Stimulated activated CD8-positive, alpha-beta memory T cell treated with anti-CD3 and anti-CD28 coated beads, Interleukin-7, amount 100 ng/mL, for 1 hour (primary cell): ENCODE data around the gene NDC80.
"Not testable (repeated sequence)": the region's sequence is repeated elsewhere in the genome, so short reads cannot be mapped to it uniquely, and the experiment has no call there.

Source experiments
- DNase-seq, 2 donors: peaks; one replicate each; pipeline ENCODE4 v3.0.0-alpha.2; 2020; ENCODE audit warnings: low read depth in 2 of 2

The NDC80 gene

DNA sequence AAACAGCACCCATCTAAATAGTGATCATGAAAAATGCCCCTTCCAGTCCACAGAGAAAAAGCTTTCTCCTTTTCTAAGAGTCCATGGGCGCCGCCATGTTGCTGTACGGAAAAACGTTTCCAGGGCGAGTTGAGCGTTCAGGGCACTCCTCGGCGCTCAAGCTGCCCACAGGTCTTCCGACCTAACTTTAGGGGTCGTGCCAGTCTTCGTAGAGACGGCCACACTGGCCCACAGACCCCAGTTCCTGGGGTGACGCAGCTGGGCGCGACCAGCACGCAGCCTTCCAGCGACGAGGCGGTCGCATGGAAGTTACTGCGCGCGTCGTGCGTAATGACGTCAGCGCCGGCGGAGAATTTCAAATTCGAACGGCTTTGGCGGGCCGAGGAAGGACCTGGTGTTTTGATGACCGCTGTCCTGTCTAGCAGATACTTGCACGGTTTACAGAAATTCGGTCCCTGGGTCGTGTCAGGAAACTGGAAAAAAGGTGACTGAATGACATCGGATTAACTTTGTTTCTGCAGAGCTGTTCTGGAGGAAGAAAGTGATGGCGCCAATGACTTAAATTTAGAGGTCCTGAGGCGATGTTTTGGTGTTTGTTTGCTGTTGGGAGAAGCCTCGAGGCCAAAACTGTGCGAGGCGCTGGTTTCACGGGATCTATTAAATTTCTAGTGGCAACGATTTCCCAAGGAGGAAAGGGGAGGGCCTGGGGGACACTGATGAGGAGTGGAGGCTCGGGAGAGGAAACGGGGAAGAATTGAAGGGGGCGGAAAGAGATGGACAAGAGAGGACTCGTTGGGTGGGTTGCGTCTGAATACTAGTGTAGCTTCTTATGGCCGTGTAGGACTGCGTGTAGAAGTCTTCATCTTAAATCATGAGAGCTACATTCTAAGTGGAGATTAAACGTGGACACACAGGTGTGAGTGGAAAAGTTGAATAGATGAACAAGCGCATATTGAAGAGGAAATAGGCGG is at the start of gene NDC80, which contains the start of gene METTL4:
Gene NDC80 (plus strand): TSS at position 358 of the 971 bp plus-strand sequence. CDS start 1,429 bp downstream, outside the sequence.
Gene METTL4 (minus strand): TSS at position 306 of the 971 bp plus-strand sequence. CDS start 4,289 bp downstream, outside the sequence.
- DNase-seq: peak; percentile 69 to 70

DNA sequence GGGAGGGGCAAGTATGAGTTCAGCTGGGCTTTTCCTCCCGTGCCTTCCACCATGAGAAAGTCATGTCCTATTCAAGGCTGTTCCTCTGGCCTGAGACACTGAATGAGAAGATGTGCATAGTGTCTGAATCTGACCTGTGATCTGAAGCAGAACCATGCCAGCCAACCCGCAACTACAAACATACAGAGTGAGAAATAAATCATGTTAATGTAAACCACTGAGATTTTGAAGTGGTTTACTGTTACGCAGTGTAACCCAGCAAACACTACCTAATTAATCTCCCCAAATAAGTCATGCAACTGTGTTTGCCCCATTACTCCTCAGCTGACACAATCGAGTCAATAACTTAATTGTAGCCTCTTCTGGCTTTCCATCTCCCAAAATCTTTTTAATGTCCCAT is 49.2 kb upstream of the NDC80 start:
- no peak for DNase-seq

DNA sequence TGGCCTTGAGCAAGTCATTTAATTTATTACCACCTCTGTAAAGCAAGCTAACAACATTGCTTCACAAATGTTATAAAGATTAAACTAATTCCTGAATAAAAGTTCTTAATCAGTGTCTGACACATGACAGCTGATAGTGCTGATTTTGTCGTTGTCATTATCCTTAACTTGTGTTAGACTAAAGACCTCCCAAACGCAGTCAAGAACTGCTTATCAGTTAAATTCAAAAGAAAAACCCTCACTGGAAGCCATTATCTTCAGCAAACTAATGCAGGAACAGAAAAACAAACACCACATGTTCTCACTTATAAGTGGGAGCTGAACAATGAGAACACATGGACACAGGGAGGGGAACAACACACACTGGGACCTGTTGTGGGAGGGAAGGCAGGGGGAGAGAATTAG is 46.6 kb upstream of the NDC80 start:
- DNase-seq: not testable (repeated sequence)

DNA sequence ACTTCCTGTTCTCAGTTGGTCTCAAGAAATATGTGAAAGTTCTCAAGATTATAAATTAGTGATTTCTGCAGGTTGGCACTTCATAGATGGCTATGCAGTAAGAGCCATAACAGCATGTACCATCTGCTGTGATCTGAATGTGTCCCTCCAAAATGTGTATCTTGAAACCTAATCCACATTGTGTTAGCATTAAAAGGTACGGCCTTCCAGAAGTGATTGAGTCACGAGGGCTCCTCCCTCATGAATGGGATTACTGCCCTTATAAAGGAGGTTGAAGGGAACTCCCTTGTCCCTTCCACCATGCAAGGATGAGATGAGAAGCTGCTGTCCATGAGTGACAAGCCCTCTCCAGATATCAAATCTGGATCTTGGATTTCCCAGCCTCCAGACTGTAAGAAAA is 45.0 kb upstream of the NDC80 start:
- DNase-seq: no peak

DNA sequence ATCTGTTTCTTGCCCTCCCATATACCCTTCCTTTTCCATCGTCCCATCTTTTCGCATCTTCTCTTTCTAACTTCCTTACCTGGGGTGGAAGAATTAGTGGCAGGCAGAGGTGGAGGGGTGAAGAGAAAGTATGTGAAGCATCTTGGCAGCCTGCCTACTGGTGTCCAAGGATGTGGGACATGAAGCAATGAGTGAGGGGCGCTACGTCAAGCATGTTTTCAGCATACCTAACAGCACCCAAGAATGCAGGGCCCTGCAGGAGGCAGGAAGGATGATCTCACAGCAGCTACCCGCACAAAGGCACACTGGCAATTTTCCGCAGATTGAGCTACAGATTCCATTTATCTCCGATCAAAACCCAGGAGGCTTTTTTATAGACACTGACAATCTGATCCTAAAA is 42.2 kb upstream of the NDC80 start:
- DNase-seq: no peak

DNA sequence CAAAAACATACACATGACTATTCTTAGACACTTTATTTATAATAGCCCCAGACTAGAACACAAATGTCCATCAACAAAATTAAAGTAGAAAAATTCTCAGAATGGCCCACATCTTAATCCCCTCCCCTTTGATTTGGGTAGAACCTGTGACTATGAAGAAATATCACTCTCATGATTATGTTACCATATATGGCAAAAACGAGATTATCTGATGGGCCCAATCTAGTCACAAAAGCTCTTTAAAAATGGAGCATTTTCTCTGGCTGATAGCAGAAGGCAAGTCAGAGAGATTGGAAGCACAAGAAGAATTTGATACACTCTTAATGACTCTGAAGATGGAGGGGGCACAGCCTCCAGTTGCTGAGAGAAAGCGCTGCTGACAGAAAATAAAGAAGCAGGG is 39.6 kb upstream of the NDC80 start:
- no peak for DNase-seq

DNA sequence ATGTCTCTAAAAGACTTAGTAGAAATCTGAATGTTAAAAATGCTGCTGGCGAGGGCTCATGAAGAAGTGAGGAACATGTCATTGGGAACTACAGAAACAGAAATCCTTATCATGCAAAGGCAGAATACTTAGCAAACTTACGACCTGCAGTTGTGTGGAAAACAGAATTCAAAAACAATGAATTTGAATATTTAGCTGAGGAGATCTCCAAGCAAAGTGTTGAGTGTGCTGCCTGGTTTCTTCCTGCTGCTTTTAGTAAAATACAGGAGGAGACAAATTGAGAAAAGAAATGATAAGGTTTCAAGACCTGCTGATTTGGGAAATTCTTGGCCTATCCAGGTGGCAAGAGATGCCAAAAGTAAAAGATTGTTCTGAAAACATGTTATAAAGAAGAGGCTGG is 38.6 kb upstream of the NDC80 start:
- DNase-seq: no peak

DNA sequence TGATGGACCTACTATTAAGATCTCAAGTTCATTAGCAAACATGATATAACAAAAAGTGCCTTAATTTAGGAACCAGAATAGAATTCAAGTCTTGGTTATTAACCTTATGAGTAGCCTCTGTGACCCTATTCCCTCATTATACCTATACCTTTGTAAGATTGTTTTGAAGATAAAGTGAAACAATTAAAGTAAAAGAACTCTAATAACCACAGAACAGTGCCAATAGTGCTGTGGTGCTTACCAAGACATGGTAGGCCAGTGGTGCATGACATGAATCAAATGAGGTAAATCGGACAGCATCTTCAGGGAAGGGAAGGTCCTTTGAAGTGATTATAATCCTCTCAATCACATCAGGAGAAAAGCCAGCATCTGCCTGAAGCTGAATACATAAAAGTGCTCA is 36.5 kb upstream of the NDC80 start:
- DNase-seq: no peak

DNA sequence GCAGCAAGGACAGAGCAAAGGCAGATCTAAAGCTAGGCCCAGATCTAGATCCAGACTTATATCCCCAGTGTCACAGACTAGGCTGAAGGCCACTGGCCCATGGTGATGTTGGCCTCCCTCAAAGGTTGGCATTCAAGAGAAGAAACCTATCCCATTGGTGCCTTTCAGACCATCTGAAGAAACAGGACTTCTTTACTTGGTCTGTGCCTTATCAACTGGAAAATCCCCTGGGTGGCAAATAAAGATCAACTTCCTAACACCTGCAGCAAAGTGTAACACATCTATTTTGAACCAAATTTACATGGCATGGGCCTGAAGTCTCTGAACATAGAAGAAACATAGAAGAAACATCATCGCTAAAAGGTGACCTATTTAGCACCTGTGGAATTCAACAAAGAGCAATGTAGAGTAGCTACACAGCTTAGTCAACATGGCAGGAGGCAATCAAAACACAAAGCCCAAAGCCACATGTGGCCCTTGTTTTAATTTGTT is 35.9 kb upstream of the NDC80 start:
- DNase-seq: no peak

DNA sequence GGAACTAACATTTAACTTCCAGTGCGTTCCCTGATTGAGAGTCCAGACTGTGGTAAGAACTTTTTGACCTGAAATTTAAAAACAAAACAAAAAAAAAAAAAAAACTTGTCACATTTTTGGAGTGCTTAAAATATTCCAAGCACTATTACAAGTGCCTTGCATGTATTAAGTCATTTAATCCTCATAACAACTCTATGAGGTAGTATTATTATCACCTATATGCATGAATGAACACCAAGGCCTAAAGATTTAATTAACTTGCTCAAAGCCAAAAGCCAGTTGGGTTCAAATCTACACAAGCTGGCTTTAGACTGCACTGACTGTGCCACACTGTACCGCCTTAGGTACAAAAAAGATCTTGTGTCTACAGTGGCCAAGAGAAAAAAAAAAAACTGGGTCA is 35.3 kb upstream of the NDC80 start:
- no peak for DNase-seq

DNA sequence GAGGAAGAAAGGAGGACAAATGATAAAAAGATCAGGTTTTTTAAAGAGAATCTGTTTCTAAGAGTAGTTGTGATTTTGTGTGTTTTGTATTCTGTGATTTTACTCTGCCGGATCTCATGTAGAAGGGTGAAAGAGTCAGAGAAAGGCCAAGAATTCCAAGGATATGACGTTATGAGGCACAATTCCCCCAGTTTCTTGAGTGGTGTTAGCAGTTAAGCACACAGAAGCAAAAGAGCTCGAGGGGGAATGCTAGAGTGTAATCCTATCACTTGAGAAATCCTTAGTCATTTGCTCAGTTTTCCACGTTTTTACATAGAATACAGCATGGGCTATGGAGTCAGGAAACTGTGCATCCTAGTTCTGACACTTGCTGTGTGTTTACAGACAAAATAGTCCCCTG is 34.9 kb upstream of the NDC80 start:
- DNase-seq: no peak

DNA sequence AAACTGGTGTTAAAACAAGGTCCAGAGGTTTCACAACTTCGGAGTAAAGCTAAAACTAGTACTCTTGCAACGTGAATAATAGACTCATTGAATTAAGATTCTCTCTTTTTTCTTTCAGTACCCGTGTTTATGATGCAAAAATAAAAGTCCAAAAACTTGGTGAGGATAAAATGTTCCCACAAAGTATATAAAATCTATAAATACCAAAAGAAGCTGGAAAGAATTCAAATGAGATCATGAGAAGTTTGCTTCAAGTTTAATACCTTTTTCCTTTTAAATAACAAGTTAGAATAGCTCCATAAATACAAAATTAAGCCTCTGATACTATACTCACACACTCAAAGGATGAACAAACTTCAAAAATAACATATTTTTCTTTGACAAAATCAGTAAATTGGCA is 34.1 kb upstream of the NDC80 start:
- DNase-seq: no peak

DNA sequence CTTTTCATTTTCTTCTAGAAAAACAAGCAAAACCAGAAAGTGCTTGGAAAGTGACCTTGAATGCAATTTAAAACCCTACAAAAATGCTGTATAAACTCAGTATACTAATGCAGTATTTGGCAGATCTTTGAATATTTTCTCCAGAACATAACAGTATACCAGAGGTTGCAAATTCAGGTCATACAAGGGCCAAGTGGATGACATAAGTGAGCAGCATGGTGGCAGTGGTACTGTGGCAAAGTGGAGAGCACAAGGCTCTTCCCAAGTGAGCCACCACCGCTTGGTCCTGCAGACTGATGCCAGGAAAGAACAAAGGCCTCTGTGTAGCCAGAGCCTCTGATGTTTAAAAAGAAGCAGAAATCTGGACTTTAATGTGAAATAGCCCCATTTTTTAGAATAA is 33.1 kb upstream of the NDC80 start:
- no peak for DNase-seq

DNA sequence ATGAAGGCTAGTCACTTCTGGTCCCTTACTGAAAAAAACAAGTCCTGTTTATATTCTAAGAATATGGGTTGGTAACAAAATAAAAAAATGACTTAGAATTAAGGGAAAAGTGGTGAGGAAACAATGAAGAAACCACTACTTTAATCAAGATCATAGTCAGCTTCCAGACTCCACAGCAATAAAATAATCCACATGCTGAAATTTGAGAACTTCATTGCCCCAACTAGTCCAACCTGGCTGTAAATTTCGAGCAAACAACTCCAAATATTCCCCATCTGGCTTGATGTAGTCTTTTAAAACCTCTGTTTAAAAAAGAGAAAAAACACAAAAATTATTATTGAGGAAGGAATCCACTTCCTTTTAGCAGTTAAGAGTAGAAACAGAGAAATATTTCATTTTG is 32.5 kb upstream of the NDC80 start:
- no peak for DNase-seq

DNA sequence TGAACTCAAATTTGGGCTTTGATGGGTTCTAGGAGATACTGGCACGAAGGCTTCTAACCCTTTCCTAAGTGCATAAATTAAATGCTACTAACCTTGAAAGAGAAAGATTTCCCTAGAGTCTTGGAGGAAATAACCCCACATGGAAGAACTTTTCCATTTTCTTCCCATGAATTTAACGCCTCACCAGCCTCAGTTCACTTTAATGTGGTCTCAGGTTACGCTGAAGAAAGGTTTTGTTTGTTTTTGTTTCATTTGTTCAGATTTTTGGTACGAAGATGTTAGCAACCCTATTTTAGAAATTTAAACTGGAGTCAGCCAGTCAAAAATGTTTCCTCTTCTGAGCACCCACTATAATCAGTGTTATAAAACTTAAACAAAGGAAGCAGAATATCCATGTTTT is 30.8 kb upstream of the NDC80 start:
- no peak for DNase-seq

DNA sequence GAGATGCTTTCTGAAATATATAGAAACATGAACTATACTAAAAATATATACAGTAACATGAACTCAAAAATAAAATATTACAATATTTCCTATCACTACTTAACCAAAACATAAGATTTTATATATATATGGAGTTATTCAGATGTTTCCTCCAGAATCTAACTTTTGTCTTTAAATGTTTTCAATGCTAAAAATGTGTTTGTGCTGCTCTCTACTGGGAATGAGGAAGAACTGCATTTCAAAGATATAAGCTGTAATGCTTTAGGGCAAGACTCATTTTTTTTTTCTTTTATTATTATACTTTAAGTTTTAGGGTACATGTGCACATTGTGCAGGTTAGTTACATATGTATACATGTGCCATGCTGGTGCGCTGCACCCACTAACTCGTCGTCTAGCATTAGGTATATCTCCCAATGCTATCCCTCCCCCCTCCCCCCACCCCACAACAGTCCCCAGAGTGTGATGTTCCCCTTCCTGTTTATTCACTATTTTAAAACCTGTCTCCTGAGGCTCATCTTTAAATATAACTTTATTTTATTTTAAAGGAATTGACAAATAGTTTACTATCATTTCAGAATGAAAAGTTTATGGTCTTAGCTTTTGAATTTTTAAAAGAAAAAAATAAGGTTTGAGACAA is 29.3 kb upstream of the NDC80 start:
- not testable (repeated sequence) for DNase-seq

DNA sequence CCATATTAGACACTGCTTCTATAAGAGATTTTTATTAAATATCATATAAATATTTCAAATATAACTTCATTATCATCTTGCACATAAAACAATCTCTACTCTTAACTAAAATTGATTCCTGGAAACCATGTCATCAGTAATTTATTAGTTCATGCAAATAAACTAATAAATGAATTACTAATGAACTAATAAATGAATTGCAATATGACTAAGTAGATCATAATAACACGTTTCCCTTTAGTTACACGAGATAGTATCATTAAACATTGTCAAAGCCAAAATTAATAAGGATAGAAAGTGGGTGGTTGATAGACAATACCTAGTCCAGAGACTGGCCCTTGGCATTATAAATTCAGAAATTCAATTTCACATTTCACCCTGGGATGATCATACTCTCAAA is 26.2 kb upstream of the NDC80 start:
- no peak for DNase-seq

DNA sequence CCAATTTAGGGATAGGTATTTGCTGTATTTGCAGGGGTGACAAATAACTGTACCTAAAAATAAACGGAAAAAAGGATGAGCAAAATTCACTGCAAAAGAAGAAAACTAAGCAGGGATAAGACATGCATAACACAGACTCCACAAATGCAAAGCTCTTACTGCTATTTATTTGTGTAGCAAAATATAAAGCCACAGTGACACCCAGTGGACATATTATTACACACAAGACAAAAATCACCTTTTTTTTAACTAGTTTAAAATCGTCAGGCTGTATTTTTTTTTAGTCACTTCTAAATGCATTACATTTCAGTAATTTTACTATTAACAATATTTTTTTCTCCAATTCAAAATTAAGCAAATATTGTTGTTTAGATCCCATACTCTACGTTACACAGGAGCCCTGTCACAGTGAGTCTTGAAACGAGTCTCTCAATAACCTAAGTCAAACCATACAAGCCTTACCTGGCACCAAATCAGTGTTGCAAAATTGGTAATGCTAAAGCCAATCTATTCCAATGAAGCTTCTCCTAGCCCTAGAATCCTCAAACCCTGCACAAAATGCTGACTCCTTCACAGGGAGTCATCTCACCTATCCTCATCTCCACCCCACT is 23.8 kb upstream of the NDC80 start:
- no peak for DNase-seq

DNA sequence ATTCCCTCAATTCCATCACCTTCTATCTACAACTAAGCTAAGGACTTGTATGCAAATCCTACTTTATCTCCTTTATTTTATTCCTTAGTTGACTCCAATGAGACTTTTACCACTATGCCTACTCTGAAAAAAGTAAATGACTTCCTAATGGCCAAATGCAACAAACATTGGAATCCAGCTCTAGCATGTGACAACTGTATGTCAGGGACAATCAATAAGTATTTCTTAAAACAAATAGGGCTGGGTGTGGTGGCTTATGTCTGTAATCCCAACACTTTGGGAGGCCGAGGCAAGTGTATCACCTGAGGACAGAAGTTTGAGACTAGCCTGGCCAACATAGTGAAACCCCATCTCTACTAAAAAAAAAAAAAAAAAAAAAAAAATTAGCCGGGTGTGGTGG is 21.9 kb upstream of the NDC80 start:
- no peak for DNase-seq

DNA sequence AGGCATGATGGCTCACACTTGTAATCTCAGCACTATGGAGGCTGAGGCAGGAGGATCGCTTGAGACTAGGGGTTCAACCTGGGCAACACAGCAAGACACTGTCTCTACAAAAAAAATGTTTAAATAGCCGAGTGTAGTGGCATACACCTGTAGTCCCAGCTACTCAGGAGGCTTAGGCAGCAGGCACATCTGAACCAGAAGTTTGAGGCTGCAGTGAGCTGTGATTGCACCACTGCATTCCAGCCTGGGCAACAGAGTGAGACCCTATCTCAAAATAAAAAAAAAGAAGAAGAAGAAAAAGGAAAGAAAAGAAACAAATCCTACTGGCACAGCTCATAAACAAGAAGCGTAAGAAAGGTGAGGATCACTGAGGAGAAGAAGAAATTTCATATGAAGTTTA is 19.9 kb upstream of the NDC80 start:
- no peak for DNase-seq

DNA sequence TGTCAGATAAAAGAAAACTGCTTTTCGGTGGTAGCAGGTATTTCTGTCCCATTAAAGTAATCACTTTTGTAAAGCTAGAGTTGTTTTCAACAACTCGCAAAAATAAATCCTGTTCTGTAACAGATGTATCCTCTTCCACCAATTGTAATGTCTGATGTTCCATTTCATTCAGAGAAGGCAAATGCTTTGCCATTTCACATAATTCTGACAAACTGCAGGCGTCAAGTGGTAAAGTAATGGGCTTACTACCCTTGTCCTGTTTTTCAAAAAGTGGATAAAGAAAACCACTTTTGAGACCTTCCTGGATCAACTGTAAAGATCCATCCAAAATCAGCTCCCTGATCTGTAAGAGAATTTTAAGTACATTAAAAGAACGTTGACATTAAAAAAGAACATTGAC is 16.7 kb upstream of the NDC80 start:
- DNase-seq: no peak

DNA sequence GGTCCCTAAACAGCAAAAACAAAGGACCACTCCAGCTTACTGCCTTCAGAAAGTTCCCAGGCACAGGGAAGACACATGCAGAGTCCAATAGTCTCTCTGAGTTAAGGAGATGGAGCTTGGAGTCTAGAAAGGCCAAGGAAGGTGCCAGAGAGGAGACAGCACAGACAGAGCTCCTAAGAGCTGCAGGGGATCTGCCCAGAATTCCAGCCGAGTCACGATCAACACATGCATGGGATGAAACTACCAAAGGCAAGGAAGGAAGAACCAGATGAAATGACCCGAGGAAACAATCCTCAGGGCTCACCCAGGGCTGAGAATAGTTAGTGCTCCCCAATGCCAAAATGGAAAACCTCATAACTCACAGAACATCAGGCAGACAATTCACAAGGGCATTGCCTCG is 15.5 kb upstream of the NDC80 start:
- DNase-seq: no peak
